HG03108 (cell line): ENCODE results near the gene CCSER1.
"Not testable (repeated sequence)": the region's sequence is repeated elsewhere in the genome, so short reads cannot be mapped to it uniquely, and the experiment has no call there.

ENCODE experiments used
- ATAC-seq: cut with Tn5 transposase; IDR thresholded peaks from one replicate; pipeline ENCODE4 v1.9.1; 2021; ENCODE audit warnings: moderate library complexity; ENCODE audit not compliant: unreplicated experiment

The CCSER1 gene

DNA sequence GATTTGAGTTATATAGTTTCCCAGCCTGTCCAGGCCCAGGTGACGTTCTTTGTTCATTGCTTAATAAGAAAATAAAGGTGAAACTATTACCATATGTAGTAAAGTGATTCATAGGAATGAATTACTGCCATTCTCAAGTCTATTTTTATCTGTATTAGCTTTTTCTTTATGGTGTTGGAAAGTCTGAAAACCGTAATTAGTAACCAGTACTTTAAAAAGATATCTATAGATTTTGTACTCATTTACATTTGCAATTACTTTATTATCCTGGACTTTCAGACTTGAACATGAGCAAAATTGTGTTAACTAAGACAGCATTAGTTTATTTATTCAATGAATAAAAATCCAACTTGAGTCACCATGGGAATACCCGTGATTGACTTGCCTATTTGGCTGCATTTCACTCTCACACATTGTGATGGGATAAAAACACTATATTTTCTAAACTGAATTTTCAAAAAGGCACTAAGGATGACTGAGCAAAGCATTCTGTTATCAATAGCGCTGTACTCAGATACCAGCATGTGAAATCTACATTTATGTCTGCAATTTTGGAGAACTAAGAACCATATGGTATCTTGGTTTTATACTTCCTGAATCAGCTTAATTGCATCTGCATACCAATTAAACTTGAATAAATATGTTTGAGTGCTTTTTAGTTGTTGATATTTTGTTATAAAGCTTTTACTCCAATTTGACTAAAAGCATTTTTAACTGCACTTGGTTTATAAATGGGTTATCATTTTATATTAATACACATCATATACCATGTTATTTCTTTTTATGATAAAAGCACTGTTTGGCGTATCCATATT is 154.6 kb downstream of the CCSER1 start:
- ATAC-seq: no peak

DNA sequence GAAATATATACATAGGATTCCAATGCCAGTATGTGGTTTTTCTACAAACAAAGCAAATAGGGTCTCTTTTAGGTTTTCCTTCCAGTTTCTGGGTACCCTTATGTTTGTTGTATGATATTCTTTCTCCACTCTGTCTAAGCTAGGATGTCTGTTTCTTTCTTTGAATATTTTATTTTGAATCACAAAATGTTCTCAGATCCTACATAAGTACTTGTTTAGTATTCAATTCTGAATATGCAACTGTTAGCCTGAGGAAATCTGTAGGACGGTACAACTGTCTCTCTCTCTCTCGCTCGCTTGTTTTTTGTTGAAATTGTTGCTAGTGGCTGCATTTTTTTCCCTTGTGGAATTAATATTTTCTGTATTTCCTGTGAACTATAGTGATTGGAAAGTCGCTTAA is 163.2 kb downstream of the CCSER1 start:
- no peak for ATAC-seq

DNA sequence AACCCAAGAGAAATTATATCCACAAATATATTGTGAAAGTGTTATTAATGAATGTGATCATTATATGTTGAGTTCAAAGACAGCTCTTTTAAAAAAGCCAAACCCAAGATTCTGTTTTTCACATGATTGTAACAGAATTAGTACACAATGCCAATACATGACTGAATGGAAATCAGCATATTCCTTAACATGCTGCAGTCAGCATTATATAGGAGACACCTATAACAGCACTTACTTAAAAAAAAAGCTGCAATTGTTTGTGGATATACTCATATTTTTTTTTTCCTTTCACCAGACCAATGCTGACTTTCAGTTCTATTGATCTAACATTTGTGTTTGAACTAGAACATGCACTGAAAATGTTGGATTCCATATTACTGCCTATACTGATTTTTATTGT is 165.2 kb downstream of the CCSER1 start:
- no peak for ATAC-seq

DNA sequence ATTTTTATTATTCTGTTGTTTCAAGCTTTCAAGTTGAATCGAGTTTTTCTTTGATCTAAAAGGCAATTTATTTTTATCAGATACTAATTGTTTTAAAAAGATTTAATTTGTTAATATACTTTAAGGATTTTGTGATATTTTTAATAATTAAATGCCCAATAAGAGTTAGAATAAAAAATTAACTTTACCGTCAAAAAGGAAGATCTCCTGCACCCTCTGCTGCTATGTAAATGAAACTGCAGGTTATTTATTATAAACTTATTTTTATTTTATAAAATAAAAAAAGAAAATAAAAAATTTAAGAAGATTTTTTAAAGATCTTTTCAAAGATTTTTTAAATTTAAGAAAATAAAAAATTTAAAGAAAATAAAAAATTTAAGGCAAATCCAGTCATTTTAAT is 166.1 kb downstream of the CCSER1 start:
- no peak for ATAC-seq

DNA sequence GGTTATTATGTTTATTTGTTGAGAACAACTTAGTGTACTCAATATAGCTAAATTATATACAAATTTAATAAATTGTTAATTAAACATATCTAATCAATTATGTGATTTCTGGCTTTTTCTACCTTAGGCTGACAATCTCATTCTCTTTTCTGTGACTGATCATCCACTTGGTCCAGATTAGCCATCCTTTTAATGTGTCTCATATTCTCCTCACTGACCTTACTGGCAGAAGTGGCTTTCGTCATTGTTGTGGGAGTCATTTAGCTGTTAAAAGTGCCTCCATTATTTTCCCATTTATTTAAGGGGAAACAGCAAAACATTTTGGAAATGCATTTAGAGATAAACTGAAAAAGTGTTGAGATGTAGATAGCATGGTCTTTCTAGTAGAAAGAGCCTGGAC is 172.2 kb downstream of the CCSER1 start:
- ATAC-seq: no peak

DNA sequence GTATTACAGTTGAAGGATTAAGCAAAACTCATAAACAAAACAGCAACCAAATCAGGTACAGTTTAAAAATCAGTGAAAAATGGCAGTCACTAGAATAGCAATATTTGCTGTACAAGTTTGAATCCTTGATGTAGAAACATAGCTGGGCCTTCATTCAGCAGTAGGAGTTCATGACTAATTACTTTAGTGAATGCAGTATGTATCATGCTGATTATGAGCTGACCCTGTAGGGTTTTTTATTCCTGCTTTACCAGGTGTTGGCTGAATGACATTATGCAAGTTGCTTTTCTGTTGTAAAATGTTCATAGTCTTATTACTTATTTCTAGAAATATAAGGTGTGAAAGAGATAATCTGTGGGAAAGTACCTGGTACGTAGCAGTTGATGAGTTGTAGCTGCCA is 179.6 kb downstream of the CCSER1 start:
- no peak for ATAC-seq

DNA sequence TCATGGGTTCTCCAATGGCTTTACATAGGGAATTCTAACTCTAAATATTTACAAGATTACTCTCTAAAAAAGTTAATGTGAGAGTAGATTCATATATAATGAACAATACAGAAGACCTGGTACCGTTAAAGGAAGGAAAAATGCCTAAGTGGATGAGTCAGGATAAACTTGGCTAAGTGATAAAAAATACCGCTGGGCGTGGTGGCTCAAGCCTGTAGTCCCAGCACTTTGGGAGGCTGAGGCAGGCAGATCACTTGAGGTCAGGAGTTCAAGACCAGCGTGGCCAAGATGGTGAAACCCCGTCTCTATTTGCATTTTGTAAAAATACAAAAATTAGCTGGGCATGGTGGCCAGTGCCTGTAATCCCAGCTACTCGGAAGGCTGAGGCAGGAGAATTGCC is 189.9 kb downstream of the CCSER1 start:
- ATAC-seq: not testable (repeated sequence)

DNA sequence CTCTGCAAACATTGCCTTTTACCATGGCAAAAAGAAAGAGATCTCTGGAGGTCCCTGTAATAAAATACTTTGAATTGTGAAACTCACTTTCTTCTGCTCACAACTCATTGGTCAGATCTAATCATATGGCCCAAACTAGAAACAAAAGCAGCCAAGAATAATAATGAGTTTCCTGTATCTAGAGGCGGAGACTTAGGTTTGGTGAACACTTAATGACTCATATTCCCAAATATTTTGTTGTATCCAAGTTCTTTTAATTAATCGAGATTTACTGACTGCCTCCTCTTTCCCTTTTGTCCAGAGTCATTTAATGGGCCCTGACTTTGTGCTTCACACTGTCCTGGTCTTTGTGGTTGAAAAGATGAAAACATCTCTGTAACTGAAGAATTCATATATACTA is 190.6 kb downstream of the CCSER1 start:
- no peak for ATAC-seq

DNA sequence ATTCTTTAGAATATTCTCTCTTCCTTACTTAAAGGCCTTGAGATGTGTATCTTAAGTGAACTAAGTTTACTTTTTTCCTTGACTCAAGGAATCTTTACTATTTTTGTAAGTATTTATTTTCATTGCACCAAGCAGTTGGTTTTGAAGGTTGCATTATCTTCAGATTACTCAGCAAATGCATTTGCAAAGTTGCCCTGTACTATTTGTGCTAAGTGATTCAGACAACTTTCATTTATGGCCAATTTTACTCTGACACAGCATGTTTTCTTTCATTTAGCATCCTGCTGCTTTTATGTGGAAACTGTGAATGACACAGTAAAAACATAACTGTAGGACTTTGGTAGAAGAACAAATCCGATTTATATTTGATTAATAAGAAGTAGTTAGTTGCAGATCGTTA is 191.0 kb downstream of the CCSER1 start:
- ATAC-seq: no peak

DNA sequence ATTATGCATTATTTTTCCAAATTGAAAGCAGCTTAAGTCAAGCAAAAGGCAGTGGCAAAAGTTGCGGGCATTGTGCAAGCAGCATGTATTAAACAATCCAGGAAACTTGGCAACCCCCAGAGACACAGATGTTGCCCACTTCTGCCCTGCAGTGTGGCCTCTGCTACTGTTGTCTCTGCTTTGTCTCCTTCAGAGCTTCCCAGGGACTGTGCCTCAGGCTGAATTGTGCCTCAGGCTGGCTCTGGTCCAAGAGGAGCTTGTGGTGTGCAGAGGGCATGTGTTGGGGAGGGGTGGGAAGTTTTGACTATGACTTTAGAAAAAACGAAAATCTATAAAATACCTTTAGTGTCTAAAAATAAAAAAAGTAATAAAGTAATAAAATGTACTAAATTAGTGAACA is 201.4 kb downstream of the CCSER1 start:
- ATAC-seq: no peak

DNA sequence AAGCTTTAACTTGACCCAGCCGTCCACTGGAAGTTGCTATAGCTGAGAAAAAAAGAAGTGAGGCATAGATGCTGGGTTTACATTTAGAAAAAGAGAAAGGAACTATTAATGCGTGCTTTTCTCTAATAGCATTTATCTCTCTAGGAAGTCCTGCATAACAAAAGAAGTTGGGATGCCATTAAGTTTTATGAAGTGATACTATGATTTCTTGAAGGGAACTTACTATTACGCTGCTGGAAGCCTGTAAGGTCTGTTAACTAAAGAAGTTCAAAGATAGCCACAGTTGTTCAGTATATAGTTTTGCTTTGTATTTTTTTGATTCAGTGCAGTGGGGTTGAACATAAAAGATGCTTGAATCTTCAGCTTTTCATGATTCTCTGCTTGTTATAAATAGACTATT is 203.4 kb downstream of the CCSER1 start:
- ATAC-seq: no peak

DNA sequence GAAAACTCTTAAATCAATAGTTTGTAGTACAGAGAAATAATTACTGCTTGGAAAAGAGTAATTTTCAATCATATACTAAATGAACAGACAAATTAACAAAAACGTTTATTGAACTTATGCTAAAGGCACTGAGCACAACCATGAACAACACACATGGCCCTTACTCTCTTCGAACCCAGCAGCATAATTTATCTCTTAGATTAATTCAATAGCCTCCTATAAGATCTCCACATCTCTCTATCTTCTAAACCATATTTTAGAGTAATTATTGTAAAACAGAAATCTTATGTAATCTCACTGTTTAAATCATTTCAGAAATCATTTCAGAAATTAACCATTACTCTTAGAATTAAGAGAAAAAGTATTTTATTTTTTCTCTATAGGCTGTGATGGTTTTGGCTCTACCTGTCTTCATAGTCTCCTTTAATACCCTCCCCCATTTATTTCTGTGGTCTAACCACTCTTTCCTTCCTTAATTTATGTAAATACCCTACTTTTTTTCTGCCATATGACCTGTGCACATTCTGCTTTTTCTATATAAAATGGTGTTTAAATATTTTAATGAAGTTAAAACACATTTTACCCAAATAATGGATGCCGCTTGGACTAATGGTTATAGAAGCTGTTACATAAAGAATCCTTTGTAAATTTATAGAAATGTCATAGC is 218.5 kb downstream of the CCSER1 start:
- ATAC-seq: no peak

DNA sequence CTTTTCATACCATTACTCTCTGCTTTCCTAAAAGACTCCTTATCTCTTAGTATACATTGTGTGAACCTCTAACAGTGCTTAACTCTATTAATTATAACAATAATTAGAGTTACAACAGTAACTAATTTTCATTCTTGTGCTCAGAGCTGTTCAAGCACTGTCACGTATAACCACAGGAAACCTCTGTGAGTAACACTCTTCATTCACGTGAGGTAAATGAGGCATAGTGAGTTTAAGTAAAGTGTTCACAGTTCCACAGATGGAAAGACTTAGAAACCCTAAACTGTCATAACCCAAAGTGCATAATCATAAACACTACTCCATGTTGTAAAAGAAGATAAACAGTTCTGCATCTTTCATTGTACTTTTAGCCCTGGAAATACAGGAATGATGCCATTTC is 222.4 kb downstream of the CCSER1 start:
- ATAC-seq: no peak

DNA sequence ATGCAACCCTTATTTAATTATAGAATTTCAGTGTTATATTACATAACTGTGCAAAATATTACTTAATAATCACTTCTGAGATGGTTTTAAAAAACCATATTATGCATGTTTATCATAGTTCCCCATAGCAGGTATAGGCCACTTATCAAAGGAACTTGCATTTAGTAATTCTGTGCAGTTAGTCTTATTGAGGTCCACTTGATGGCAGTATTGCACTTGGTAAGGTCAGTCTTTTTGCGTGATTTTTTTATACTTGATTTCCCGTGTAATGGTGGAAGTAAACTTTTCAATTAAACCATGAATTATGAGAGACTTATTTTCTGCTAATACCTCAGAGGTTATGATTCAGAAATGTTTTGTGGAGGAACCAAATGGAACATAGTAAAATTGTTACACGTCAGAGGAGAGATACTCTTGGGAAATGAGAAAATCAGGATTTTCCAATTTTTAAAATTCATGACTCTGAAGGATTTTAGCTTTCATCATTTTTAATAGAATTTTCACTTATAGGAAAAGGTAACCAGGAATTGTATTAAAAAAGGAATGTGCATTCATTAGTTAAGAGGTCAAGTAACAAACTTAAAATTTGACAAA is 230.0 kb downstream of the CCSER1 start:
- no peak for ATAC-seq

DNA sequence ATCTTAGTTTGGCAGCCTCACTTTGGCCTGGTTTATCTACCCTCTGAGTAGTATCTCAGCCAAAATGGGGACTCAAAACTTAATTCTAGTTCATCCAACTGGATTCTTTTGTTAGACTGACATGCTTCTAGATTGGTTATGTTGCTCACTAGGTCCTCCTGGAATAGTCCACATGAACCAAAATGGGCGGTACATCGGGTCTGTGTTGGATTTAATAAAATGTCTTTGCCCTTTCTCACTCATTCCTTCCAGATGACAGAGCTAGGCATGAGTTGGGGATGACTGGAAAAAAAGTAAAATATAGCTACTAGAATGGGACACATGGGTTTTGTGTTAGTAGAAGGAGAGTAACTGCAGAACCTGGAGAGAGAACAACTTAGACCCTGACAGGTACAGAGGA is 247.9 kb downstream of the CCSER1 start:
- ATAC-seq: no peak

DNA sequence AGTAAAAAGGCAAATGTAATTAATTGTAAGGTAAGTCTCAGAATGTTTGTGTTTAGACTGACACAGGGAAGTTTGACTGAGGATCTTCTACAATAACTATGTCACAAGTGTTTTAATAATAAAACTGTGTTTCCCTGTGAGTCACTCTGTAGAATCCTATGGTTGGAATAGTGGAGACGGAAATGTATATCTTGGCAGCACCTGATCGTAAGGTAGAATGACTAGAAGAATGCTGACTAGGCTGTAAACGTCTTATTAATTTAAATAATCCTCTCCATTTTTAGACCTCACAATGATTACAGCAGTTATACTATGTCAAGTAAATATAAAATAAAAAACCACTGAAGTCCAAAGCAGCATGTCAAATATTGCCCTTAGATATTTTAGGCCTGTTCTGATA is 266.0 kb downstream of the CCSER1 start:
- ATAC-seq: no peak

DNA sequence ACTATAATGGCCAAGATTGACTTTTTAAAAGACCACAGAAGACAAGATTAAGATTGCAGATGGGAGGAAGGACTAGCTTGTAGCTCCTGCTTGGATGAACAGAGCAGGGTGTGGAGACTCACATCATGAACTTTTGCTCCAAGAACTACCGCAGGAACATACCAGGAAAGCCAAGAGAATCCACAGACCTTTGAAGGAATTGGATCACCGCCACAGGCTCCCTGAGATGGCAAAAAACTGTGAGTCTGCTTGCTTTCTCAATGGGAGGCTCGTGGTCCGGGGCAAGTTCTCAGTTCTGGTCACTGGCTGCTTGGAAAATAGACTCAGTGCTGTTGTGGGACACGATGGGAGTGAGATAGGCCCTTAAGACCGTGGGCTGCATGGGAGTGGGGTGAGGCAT is 276.6 kb downstream of the CCSER1 start:
- no peak for ATAC-seq

DNA sequence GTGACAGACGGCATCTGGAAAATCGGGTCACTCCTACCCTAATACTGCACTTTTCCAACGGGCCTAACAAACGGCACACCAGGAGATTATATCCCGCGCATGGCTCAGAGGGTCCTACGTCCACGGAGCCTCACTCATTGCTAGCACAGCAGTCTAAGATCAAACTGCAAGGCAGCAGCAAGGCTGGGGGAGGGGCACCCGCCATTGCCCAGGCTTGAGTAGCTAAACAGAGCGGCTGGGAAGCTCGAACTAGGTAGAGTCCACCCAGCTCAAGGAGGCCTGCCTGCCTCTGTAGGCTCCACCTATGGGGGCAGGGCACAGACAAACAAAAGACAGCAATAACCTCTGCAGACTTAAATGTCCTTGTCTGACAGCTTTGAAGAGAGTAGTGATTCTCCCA is 280.7 kb downstream of the CCSER1 start:
- not testable (repeated sequence) for ATAC-seq

DNA sequence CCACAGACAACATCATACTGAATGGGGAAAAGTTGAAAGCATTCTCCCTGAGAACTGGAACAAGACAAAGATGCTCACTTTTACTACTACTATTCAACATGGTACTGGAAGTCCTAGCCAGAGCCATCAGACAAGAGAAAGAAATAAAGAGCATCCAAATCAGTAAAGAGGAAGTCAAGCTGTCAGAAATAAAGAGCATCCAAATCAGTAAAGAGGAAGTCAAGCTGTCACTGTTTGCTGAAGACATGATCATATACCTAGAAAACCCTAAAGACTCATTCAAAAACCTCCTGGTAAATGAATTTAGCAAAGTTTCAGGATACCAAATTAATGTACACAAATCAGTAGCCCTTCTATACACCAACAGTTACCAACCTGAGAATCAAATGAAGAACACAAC is 285.6 kb downstream of the CCSER1 start:
- not testable (repeated sequence) for ATAC-seq

DNA sequence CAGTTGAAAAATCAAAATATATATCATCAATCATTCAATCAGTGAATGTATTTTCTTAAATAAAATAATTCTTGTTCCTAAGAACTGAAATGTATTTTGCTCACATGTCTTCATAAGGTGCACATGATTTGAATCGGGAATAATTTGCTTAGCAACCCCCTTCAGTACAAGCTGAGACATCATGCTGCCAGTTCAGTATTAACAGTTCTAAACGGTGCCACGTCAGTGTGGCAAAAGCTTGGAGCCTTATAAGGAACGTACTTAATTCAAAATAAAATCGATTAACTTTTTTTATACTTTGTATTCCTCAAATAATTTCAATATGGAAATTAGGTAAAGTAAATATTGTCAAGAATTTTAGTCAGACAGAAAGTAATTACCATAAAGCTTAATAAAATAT is 287.9 kb downstream of the CCSER1 start:
- ATAC-seq: no peak

DNA sequence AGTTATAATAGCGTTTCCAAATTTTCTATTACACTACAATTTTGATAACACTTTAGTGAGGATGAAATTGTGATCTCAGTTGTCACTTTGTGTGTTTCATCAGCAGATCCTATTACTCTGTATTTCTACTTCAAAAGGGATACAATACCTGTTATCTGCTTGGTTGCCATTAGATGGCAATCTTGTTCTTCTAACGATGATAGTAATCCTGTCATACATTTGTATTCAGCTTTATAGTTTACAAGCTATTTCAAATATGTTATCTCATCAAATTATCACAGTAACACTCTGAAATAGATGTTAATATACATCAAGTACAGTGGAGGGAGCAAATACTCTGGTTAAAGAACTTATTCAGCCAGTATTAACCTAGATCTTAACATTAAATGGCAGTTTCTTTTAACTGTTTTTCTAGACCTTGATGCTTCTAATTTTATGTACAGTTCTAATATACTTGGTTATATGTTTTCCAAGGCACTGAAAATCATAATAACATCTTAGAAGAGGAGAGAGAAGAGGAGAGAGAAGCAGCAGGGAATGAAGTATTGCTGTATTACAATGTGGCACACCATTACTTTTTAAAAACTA is 292.0 kb downstream of the CCSER1 start:
- peak; percentile 80 for ATAC-seq

DNA sequence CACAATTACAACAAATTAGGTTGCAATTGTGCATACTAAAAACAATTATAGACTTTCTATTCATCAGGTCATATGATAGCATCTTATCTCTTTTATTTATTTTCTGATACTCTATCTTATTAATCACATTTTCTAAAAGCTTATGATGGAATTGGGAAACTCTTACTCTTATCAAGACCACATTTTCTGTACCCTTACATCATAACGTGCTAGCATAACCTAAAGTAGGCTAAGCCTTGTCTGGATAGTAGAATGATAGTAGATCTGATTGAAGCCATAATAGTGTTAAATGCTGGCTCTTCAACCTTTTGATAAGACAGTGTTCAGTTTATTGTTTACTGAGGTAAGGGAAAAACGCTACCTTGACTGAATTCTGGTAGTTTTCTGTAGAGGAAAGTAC is 294.0 kb downstream of the CCSER1 start:
- no peak for ATAC-seq
